Myocyte (in vitro differentiated cells): ENCODE data around the gene ZFAND2A. TPM values are rescaled to one million over a fixed set of nuclear protein-coding genes. Genes with fewer than 3 reads are reported as not detected.

ENCODE experiments used
- DNase-seq: peaks from one replicate; pipeline ENCODE4 v3.0.0-alpha.2; 2012; ENCODE audit warnings: low read depth
- total RNA-seq: library from RNA; depleted of rRNA; stranded (reverse); fragments of >200 nt; gene quantifications from 2 replicates; pipeline ENCODE4 v1.2.3, GENCODE V29; 2014

Gene ZFAND2A
- total RNA-seq, 1 donor from 2014 or later: 16.7 TPM

GRCh38 chr7:1110358-1110757, 49.6 kb downstream of the ZFAND2A start:
- no peak for DNase-seq

- DNase-seq: no peak
Measured at GRCh38 chr7:1109581-1110310, 50.2 kb downstream of the ZFAND2A start.

GRCh38 chr7:1108264-1108920, 51.6 kb downstream of the ZFAND2A start:
- no peak for DNase-seq

GRCh38 chr7:1106793-1107421, 53.1 kb downstream of the ZFAND2A start:
- no peak for DNase-seq

GRCh38 chr7:1106063-1106792, 53.8 kb downstream of the ZFAND2A start:
- DNase-seq: peak; percentile 63

- DNase-seq: no peak
Measured at GRCh38 chr7:1105189-1105588, 54.8 kb downstream of the ZFAND2A start.

GRCh38 chr7:1104516-1105179, 55.3 kb downstream of the ZFAND2A start:
- no peak for DNase-seq

- no peak for DNase-seq
Measured at GRCh38 chr7:1103789-1104515, 56.0 kb downstream of the ZFAND2A start.

- DNase-seq: no peak
Measured at GRCh38 chr7:1103009-1103788, 56.8 kb downstream of the ZFAND2A start.

Other genes starting within 250 kb of the ZFAND2A start
- gene ADAP1, start 205.5 kb downstream of the ZFAND2A start, total RNA-seq: 0.56 and 1.6 TPM in 2 replicates
- 11.5 and 14.8 TPM in 2 replicates for gene COX19, start 184.6 kb downstream of the ZFAND2A start, total RNA-seq
- gene CYP2W1, start 177.0 kb downstream of the ZFAND2A start, total RNA-seq: not detected in 2 replicates
- 2.2 and 3.2 TPM in 2 replicates for gene GPR146, start 115.7 kb downstream of the ZFAND2A start, total RNA-seq
- 1.1 and 1.6 TPM in 2 replicates for gene GPER1, start 72.1 kb downstream of the ZFAND2A start, total RNA-seq
- gene UNCX, start 72.7 kb upstream of the ZFAND2A start, total RNA-seq: not detected in 2 replicates